AG09319 (cell line): ENCODE measurements around the gene SPART.

Experiments used
- DNase-seq: peaks from one replicate; pipeline ENCODE4 v3.0.0-alpha.2; 2010; ENCODE audit warnings: low read depth; ENCODE audit errors: extremely low read depth
- TF ChIP-seq, protein P1 (sequence below): IDR thresholded peaks from 2 replicates; pipeline ENCODE4 v1.5.1; 2011; ENCODE audit warnings: low read depth, mild to moderate bottlenecking, inconsistent platforms, low read length, moderate library complexity

The SPART gene

DNA sequence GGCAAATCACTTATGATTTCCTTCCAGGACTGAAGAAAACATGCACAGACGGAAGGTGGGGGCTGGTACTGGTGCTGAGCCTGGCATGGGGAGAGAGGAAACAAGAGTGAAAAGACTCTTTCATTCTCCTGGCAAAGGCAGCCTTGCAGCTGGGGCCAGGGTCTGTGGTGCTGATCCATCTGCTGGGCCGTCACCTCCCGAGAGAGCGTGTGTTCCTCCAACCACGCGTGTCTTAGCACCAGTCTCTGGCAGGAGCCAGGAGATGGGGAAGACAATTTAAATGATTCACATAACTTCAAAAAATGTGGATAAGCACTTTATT, 23.9 kb upstream of the SPART start:
- no peak for DNase-seq
- TF ChIP-seq, protein P1, sequence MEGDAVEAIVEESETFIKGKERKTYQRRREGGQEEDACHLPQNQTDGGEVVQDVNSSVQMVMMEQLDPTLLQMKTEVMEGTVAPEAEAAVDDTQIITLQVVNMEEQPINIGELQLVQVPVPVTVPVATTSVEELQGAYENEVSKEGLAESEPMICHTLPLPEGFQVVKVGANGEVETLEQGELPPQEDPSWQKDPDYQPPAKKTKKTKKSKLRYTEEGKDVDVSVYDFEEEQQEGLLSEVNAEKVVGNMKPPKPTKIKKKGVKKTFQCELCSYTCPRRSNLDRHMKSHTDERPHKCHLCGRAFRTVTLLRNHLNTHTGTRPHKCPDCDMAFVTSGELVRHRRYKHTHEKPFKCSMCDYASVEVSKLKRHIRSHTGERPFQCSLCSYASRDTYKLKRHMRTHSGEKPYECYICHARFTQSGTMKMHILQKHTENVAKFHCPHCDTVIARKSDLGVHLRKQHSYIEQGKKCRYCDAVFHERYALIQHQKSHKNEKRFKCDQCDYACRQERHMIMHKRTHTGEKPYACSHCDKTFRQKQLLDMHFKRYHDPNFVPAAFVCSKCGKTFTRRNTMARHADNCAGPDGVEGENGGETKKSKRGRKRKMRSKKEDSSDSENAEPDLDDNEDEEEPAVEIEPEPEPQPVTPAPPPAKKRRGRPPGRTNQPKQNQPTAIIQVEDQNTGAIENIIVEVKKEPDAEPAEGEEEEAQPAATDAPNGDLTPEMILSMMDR, result no peak

DNA sequence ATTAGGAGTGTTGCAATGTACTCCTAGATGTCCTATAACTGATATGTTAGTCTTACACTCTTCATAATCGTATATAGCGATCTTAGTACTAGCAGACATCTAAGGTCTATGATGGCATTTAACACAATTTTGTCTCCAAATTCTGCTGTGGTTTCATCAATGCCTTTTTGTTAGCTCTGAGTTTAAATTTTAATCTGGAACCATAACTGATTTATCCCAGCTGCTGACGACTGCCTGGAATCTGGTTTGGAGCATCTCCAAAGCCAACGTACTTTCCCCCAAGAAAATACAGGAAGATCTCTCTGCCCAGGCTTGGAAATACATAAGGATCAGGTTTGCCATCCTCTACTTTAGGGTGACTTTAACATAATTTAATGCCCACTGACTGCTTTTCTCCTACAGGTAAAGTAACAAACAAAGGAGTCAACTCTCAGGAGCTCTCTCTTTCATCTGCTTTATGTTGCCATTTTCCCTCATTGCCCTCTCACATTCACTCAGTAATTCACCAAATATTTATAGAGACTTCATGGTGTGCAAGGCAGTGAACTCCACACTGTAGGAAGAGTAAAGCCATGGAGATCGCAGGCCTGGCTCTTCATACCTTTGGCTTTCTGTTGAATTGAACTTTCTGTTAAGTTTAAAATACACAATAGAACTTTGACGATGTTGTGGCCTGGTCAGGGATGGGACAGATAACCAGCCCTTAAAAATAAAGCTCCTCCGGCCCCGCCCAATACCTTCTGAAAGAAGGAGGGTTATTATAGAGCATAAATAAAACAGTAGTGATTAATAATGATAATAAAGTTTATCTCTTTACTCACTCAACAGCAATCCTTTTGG, 23.3 kb upstream of the SPART start:
- no peak for DNase-seq
- TF ChIP-seq, protein P1, result no peak

DNA sequence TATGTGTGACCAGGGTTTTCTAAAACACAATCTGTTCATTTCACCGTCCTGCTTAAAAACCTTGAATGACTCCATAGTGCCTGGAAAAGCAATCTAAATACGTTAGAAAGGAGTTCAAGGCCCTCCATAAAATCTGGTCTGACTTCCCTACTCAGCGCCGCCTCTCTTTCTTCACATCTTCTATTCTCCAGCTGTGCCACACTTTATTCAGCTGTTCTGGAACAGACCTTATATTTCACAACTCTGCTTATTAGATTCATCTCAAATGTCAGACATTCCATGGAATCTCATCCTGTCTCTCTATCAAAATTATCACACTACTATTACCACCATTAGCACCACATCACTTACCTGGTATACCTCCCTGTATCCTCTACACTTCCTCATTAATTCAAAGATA, 19.8 kb upstream of the SPART start:
- no peak for DNase-seq
- TF ChIP-seq, protein P1, result no peak

DNA sequence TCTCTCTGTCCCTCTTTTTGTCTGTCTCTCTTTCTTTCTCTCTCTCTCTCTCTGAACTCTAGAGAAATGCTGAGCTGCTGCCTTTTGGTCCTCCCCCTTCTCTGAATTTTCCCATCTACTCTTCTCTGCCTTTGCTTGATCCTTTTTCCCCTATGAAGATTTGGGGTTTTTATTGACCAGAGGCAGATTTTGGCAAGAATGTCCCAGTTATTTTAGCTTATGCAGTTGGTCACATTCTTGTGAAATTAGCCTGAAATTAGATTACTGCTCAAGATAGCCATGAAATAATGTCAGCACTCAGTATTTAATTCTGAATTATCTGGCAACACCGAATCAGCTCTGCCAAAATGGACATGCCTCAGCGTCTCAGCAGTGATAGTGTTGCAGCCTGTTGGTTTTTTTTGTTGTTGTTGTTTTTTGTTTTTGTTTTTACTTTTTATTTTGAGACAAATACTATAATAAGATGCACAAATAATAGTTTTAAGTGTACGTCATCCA, 17.2 kb upstream of the SPART start:
- TF ChIP-seq, protein P1, result no peak
- DNase-seq, result no peak

DNA sequence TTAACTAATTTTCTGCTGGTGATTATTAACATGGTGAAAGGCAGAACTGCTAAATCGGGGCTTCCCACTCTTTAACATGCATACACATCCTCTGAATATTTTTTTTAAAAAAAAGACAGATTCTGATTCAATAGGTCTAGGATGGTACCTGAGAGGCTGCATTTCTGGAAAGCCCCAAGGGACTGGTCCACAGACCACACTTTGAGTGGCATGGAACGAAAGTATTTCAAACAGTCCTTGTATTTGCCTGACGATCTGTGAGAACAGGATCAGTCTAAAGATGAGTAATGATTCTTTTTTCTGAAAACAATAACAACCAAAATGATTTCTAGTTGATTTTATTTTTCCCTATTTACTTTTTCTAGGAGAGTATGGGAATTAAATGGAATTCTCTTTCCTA, 16.7 kb upstream of the SPART start:
- no peak for DNase-seq
- TF ChIP-seq, protein P1, result no peak

DNA sequence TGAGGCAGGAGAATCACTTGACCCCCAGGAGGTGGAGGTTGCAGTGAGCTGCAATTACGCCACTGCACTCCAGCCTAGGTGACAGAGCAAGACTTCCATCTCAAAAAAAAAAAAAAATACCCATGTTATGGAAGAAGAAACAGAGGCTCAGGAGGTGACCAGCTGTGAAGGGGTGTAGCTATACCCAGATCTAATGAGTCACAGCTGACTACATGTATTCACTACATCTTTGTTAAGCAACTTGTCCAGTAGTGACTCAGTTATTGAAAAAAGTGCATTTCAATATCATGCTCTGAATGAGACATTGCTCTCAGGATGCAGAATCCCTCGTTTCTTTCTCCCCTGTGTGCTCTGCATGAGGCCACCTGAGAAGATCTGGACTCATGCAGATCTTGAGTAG, 16.1 kb upstream of the SPART start:
- peak; percentile 43 for DNase-seq
- TF ChIP-seq, protein P1, result no peak

DNA sequence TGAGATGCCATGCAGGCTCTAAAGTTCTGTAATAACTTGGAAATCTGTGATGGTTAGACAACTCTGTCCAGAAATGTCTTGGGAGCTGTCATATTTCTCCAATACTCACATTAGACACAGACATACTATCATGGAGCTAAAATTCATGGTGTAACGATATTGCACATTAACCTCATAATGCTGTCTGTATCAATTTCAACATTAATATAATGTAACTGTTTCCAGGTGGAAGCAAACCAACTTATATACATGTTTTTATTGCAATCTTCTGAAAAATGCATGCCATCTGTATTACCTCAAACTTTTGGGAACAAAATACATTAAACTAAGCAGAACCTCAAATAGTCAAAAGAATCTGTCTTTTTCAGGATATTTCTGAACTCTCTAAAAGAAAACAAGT, 14.7 kb upstream of the SPART start:
- TF ChIP-seq, protein P1, result no peak
- no peak for DNase-seq
